ENCODE results near the gene RASD1.
A peak's percentile ranks its signal among the peaks of the same experiment; 100 is the strongest.

Gene RASD1

GRCh38 chr17:17496189-17497064 is at the start of gene RASD1:
RASD1 (minus strand) TSS chr17:17496395; CDS start chr17:17496181, 214 bp downstream.
- peak; percentile 82 for DNase-seq

GRCh38 chr17:17545984-17546383 is 49.8 kb upstream of the RASD1 start:
- no peak for DNase-seq

- no peak for DNase-seq
Measured at GRCh38 chr17:17545031-17545820, 49.0 kb upstream of the RASD1 start.

GRCh38 chr17:17542906-17543635 is 46.9 kb upstream of the RASD1 start:
- DNase-seq: no peak

- no peak for DNase-seq
Measured at GRCh38 chr17:17541640-17542001, 45.4 kb upstream of the RASD1 start.

- DNase-seq: no peak
Measured at GRCh38 chr17:17540935-17541639, 44.9 kb upstream of the RASD1 start.

GRCh38 chr17:17540278-17540906 is 44.2 kb upstream of the RASD1 start:
- DNase-seq: no peak

- DNase-seq: no peak
Measured at GRCh38 chr17:17539591-17539990, 43.4 kb upstream of the RASD1 start.

- no peak for DNase-seq
Measured at GRCh38 chr17:17538417-17539391, 42.5 kb upstream of the RASD1 start.

GRCh38 chr17:17537311-17538099 is 41.3 kb upstream of the RASD1 start:
- no peak for DNase-seq

GRCh38 chr17:17536702-17537101 is 40.5 kb upstream of the RASD1 start:
- no peak for DNase-seq

GRCh38 chr17:17535957-17536356 is 39.8 kb upstream of the RASD1 start:
- no peak for DNase-seq

GRCh38 chr17:17533901-17534441 is 37.8 kb upstream of the RASD1 start:
- no peak for DNase-seq

- no peak for DNase-seq
Measured at GRCh38 chr17:17532991-17533390, 36.8 kb upstream of the RASD1 start.

- no peak for DNase-seq
Measured at GRCh38 chr17:17531156-17531555, 35.0 kb upstream of the RASD1 start.

GRCh38 chr17:17528696-17529652 is 32.8 kb upstream of the RASD1 start:
- no peak for DNase-seq

- DNase-seq: no peak
Measured at GRCh38 chr17:17527956-17528500, 31.8 kb upstream of the RASD1 start.

GRCh38 chr17:17527534-17527933 is 31.3 kb upstream of the RASD1 start:
- no peak for DNase-seq

Measured in activated naive CD4-positive, alpha-beta T cell treated with anti-CD3 and anti-CD28 coated beads, Interleukin-2, amount 50 U/mL, for 16 hours (primary cell).